ENCODE measurements around the gene PIM2.

The PIM2 gene

GRCh38 chrX:48935301-48935670 lies 16.5 kb upstream of the PIM2 start:
- DNase-seq = no peak

- DNase-seq = no peak
Measured at GRCh38 chrX:48934581-48935300, 15.9 kb upstream of the PIM2 start.

GRCh38 chrX:48933757-48934156 lies 14.9 kb upstream of the PIM2 start:
- no peak for DNase-seq

GRCh38 chrX:48927736-48928382 lies 9.0 kb upstream of the PIM2 start:
- DNase-seq = no peak

- no peak for DNase-seq
Measured at GRCh38 chrX:48927123-48927522, 8.3 kb upstream of the PIM2 start.

GRCh38 chrX:48924270-48924669 lies 5.4 kb upstream of the PIM2 start:
- DNase-seq = no peak

- no peak for DNase-seq
Measured at GRCh38 chrX:48923771-48924170, 4.9 kb upstream of the PIM2 start.

- no peak for DNase-seq
Measured at GRCh38 chrX:48920718-48921104, 1.9 kb upstream of the PIM2 start.

- DNase-seq = no peak
Measured at GRCh38 chrX:48919947-48920717, 1.3 kb upstream of the PIM2 start.

- DNase-seq = no peak
Measured at GRCh38 chrX:48919360-48919841, 577 bp upstream of the PIM2 start.

GRCh38 chrX:48918301-48918642 lies 552 bp downstream of the PIM2 start:
- DNase-seq = no peak

- peak; percentile 82 for DNase-seq
Measured at GRCh38 chrX:48917139-48918001, 1.5 kb downstream of the PIM2 start.

GRCh38 chrX:48914593-48915493 lies 4.0 kb downstream of the PIM2 start:
- no peak for DNase-seq

- DNase-seq = no peak
Measured at GRCh38 chrX:48913605-48914366, 5.0 kb downstream of the PIM2 start.

- DNase-seq = peak; percentile 84
Measured at GRCh38 chrX:48911412-48912182, 7.2 kb downstream of the PIM2 start, which contains the start of gene SLC35A2. Gene SLC35A2 (minus strand): TSS chrX:48911646. CDS start chrX:48911636, 10 bp downstream.

- no peak for DNase-seq
Measured at GRCh38 chrX:48910926-48911411, 7.9 kb downstream of the PIM2 start.

- no peak for DNase-seq
Measured at GRCh38 chrX:48909703-48910294, 9.0 kb downstream of the PIM2 start.

- no peak for DNase-seq
Measured at GRCh38 chrX:48908600-48908999, 10.2 kb downstream of the PIM2 start.

- no peak for DNase-seq
Measured at GRCh38 chrX:48905090-48905790, 13.6 kb downstream of the PIM2 start.
